PFSK-1 (cell line): Measurements from ENCODE around the gene WNK2.

ENCODE experiments used
- FOXP2 ChIP-seq: optimal IDR thresholded peaks from 2 replicates; pipeline ENCODE3; 2011; ENCODE audit warnings: borderline replicate concordance, control low read depth, inconsistent platforms; ENCODE audit not compliant: insufficient read depth; ENCODE audit errors: extremely low read length, extremely low read depth
- POLR2AphosphoS5 ChIP-seq: IDR thresholded peaks from 2 replicates; pipeline ENCODE4 v1.6.1; 2012; ENCODE audit warnings: low read depth, mild to moderate bottlenecking, control low read depth, low read length, moderate library complexity
- REST ChIP-seq, 2 experiments: IDR thresholded peaks; 2 replicates each; pipeline versions ENCODE4 v1.6.1 to v1.8.0; 2011 to 2012; ENCODE audit warnings: low read depth in 2 of 2, low read length in 2 of 2, control low read depth in 1 of 2, inconsistent platforms in 1 of 2, mild to moderate bottlenecking in 1 of 2, moderate library complexity in 1 of 2; ENCODE audit not compliant: insufficient read depth in 1 of 2
- SIN3A ChIP-seq: IDR thresholded peaks from 2 replicates; pipeline ENCODE4 v1.6.1; 2012; ENCODE audit warnings: mild to moderate bottlenecking, low read length, moderate library complexity, borderline replicate concordance; ENCODE audit not compliant: insufficient read depth
- TAF1 ChIP-seq: IDR thresholded peaks from 2 replicates; pipeline ENCODE4 v1.6.1; 2012; ENCODE audit warnings: low read length, control low read depth, borderline replicate concordance; ENCODE audit not compliant: insufficient read depth

Gene WNK2

GRCh38 chr9:93238953-93239925 lies 55.3 kb downstream of the WNK2 start:
- TF ChIP-seq TAF1 (no peak), POLR2AphosphoS5 (no peak), SIN3A (no peak), REST (IDR thresholded peaks at IDR 0.05; ENCODE audit: insufficient read depth in 1 of 2, low read depth in 2 of 2, low read length in 2 of 2) (no peak), FOXP2 (no peak)

GRCh38 chr9:93240891-93241334 lies 57.0 kb downstream of the WNK2 start:
- TF ChIP-seq SIN3A: no peak
- no peak for TF ChIP-seq FOXP2
- TF ChIP-seq TAF1: no peak
- TF ChIP-seq REST (IDR thresholded peaks at IDR 0.05; ENCODE audit: insufficient read depth in 1 of 2, low read depth in 2 of 2, low read length in 2 of 2): no peak
- TF ChIP-seq POLR2AphosphoS5: no peak

- no peak for TF ChIP-seq REST (IDR thresholded peaks at IDR 0.05; ENCODE audit: insufficient read depth in 1 of 2, low read depth in 2 of 2, low read length in 2 of 2)
- TF ChIP-seq SIN3A: no peak
- no peak for TF ChIP-seq POLR2AphosphoS5
- TF ChIP-seq TAF1: no peak
Observed at GRCh38 chr9:93243112-93243511, 59.2 kb downstream of the WNK2 start.

- TF ChIP-seq FOXP2: no peak
- TF ChIP-seq REST (IDR thresholded peaks at IDR 0.05; ENCODE audit: insufficient read depth in 1 of 2, low read depth in 2 of 2, low read length in 2 of 2): no peak
Observed at GRCh38 chr9:93244101-93244500, 60.2 kb downstream of the WNK2 start.
